SH-SY5Y (cell line): ENCODE measurements around the gene MTG2.

ENCODE experiments used
- GATA2 ChIP-seq: IDR thresholded peaks from 2 replicates; pipeline ENCODE4 v1.6.1; 2011; ENCODE audit warnings: mild to moderate bottlenecking, low read depth, low read length
- GATA3 ChIP-seq: IDR thresholded peaks from 2 replicates; pipeline ENCODE4 v1.6.1; 2011; ENCODE audit warnings: low read depth, mild to moderate bottlenecking, low read length, moderate library complexity

DNA sequence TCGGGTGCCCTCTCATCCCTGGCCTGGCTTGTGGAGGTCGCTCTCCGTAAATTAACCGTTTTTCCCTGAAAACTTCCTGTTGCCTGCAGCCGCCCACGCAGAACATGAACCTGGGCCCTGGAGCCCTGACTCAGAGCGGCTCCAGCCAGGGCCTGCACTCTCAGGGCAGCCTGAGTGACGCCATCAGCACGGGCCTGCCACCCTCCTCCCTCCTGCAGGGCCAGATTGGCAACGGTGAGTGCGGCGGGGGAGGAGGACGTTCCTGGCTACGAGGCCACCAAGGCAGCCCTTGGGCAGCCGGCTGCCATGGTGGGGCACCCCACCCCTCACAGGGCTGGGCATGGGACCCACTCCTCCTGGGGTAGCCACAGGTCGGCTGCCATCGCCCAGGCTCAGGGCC lies 21.5 kb upstream of the MTG2 start:
- TF ChIP-seq GATA2: no peak
- no peak for TF ChIP-seq GATA3
